Cardiac fibroblast (primary cell): ENCODE data around the gene PDCD1.
"Not testable (repeated sequence)": the region's sequence is repeated elsewhere in the genome, so short reads cannot be mapped to it uniquely, and the experiment has no call there.

ENCODE experiments used
- DNase-seq, 2 donors: peaks; one replicate each; pipeline versions ENCODE4 v3.0.0 to v3.0.0-alpha.2; 2010; ENCODE audit warnings: low read depth in 2 of 2
- H3K4me3 ChIP-seq, 2 donors: replicated peaks in 1 of 2; 1 replicate in 1 of 2; 2 replicates in 1 of 2; pipeline ENCODE4 v1.5.1; 2011; ENCODE audit warnings: low read depth in 2 of 2, low read length in 2 of 2, mild to moderate bottlenecking in 2 of 2, moderate library complexity in 1 of 2
- TF ChIP-seq, protein P1 (sequence below): IDR thresholded peaks from one replicate; pipeline ENCODE4 v1.5.1; 2011; ENCODE audit warnings: low read depth, mild to moderate bottlenecking, low read length, inconsistent platforms

The PDCD1 gene

GRCh38 chr2:241875754-241876527, 17.2 kb upstream of the PDCD1 start:
- not testable (repeated sequence) for H3K4me3 ChIP-seq
- TF ChIP-seq, protein P1, sequence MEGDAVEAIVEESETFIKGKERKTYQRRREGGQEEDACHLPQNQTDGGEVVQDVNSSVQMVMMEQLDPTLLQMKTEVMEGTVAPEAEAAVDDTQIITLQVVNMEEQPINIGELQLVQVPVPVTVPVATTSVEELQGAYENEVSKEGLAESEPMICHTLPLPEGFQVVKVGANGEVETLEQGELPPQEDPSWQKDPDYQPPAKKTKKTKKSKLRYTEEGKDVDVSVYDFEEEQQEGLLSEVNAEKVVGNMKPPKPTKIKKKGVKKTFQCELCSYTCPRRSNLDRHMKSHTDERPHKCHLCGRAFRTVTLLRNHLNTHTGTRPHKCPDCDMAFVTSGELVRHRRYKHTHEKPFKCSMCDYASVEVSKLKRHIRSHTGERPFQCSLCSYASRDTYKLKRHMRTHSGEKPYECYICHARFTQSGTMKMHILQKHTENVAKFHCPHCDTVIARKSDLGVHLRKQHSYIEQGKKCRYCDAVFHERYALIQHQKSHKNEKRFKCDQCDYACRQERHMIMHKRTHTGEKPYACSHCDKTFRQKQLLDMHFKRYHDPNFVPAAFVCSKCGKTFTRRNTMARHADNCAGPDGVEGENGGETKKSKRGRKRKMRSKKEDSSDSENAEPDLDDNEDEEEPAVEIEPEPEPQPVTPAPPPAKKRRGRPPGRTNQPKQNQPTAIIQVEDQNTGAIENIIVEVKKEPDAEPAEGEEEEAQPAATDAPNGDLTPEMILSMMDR = peak; percentile 34
- peak in 1 of 2 donors; percentile 57 for DNase-seq

DNA sequence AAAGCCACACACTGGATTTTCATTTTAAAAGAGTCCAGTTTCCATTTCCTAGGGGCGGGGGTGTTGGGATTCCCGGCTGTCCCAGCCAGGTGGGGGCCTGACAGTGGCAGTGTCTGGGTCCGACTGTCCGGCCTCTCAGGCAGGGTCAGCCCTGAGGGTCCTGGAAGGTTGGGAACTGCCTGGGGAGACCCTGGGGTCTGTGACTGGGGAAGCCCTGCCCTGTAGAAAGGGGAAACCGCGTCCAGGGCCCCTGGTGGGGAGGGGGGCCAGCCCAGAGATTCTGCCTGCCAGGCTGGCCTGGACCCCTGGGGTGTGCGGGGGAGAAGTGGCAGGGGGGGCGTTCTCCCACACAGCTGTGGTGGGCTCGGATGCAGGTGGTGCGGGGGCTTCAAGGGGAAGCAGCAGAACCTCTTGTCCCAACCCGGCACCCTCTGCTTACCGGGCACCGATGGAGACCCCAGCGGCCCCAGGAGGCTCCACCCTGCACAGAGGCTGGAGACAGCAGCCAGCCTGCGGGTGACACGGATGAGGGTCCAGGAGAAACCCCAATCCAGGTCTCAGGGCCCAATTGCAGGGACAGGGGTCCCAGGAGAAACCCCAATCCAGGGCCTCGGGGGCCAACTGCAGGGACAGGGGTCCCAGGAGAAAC, 15.7 kb upstream of the PDCD1 start:
- no peak overlapping the region for H3K4me3 ChIP-seq
- TF ChIP-seq, protein P1 = no peak
- no peak for DNase-seq

GRCh38 chr2:241873803-241874110, 15.1 kb upstream of the PDCD1 start:
- TF ChIP-seq, protein P1 = no peak
- no peak for DNase-seq
- no peak overlapping the region for H3K4me3 ChIP-seq

DNA sequence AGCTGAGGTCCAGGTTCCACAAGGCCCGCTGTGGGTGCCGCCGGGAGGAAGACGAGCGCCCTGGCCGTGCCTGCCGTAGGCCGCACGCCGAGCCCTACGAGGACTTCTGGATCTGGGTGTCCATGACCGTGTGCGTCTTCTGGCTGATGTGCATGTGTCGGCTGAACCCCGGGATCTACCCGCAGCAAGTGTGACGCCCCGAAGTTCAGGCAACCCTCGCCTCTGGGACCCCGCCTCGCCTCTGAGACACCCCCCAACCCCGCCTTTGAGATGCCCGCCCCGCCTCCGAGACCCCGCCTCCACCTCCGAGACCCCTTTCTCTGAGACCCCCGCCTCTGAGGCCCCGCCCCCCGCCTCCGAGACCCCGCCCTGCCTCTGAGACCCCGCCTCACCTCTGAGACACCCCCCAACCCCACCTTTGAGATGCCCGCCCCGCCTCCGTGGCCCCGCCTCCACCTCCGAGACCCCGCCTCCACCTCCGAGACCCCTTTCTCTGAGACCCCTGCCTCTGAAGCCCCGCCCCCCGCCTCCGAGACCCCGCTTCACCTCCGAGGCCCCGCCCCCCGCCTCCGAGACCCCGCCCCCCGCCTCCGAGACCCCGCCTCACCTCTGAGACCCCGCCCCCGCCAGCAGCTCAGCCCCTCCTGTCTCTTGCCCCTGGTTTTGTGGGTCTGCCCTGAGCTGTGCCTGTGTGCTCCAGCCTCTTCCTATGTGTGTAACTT, 14.5 kb upstream of the PDCD1 start:
- no peak for DNase-seq
- H3K4me3 ChIP-seq = no peak overlapping the region
- TF ChIP-seq, protein P1 = no peak

DNA sequence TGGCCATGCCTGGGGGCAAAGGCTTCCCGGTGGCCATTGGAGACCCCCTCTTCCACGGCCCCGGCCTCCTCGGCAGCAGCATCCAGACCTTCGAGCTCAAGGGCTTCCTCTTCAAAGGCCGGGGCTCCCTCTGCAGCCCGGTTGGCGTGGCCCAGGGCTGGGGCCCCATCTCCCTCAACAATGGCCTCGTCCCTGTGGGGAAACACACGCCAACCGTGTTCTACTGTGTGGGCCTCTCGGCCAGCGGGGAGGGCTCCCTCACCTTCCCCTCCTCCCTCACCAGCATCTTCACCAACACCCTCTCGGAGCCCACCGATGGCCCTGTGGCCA, 13.6 kb upstream of the PDCD1 start:
- TF ChIP-seq, protein P1 = no peak
- DNase-seq = no peak
- no peak overlapping the region for H3K4me3 ChIP-seq

DNA sequence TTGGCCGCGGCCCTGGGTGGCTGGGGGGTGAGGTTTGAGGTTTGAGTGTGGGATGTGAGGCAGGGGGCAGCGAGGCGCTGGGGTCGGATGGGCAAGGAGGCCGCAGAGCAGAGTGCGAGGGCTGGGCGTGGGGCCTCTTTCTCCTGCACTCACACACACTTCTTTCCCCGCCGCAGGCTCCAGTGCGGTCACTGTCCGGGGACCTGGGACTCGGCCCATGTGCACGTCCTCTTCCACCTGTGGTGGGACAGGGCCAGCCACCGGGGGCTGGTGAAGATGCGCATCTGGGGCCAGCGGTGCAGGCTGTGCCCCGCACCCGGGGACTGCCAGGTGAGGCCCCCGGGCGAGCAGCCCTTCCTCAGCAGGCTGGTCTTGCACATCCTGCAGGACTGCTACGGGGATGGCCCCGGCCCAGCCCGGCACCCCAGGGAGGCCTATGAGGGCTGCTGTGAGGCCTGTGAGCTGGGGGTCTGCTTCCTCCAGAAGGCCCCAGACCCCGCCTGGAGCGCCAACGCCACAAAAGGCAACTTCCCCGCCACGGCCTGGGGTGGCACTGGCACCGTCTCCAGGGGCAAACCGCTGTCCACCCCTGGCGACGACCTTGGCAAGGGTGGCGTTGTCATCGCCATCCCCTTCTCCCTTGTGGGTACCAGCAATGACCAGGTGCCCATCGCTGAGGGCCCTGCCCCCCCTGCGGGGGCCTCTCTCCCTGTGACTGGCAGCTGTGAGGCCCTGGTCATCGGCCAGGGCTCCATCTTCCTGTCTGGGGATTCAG, 13.0 kb upstream of the PDCD1 start:
- DNase-seq = no peak
- no peak overlapping the region for H3K4me3 ChIP-seq
- TF ChIP-seq, protein P1 = no peak
